ENCODE data around the gene ITM2C.

ITM2C gene

GRCh38 chr2:230873661-230874401, 9.1 kb downstream of the ITM2C start:
- DNase-seq = no peak

- DNase-seq = no peak
These were observed 9.7 kb downstream of the ITM2C start for GRCh38 chr2:230874456-230874855.

GRCh38 chr2:230874876-230875275, 10.1 kb downstream of the ITM2C start:
- DNase-seq = no peak

- DNase-seq = no peak
These were observed 10.9 kb downstream of the ITM2C start for GRCh38 chr2:230875347-230876315.

- DNase-seq = no peak
These were observed 12.5 kb downstream of the ITM2C start for GRCh38 chr2:230877116-230877758.

- peak; percentile 66 for DNase-seq
These were observed 13.2 kb downstream of the ITM2C start for GRCh38 chr2:230877759-230878598.

GRCh38 chr2:230878599-230879188, 14.0 kb downstream of the ITM2C start:
- no peak for DNase-seq

- no peak for DNase-seq
These were observed 14.6 kb downstream of the ITM2C start for GRCh38 chr2:230879271-230879882.

GRCh38 chr2:230879891-230880290, 15.1 kb downstream of the ITM2C start:
- DNase-seq = no peak

- DNase-seq = no peak
These were observed 17.1 kb downstream of the ITM2C start for GRCh38 chr2:230881840-230882239.

- no peak for DNase-seq
These were observed 20.9 kb downstream of the ITM2C start for GRCh38 chr2:230885463-230886130.

GRCh38 chr2:230886206-230886605, 21.5 kb downstream of the ITM2C start:
- no peak for DNase-seq

- no peak for DNase-seq
These were observed 21.9 kb downstream of the ITM2C start for GRCh38 chr2:230886671-230887071.

- no peak for DNase-seq
These were observed 22.6 kb downstream of the ITM2C start for GRCh38 chr2:230887342-230887741.

GRCh38 chr2:230888824-230889400, 24.2 kb downstream of the ITM2C start:
- no peak for DNase-seq

GRCh38 chr2:230889911-230890601, 25.3 kb downstream of the ITM2C start:
- DNase-seq = no peak

GRCh38 chr2:230890646-230891045, 25.9 kb downstream of the ITM2C start:
- DNase-seq = no peak

- no peak for DNase-seq
These were observed 26.3 kb downstream of the ITM2C start for GRCh38 chr2:230891064-230891463.

GRCh38 chr2:230891509-230891908, 26.8 kb downstream of the ITM2C start:
- DNase-seq = no peak

- DNase-seq = no peak
These were observed 28.6 kb downstream of the ITM2C start for GRCh38 chr2:230893338-230893737.

All from GF-D8 (cell line).